Transverse colon (tissue), 3 donors: ENCODE measurements around the gene PDRG1.

ENCODE experiments used
- POLR2A ChIP-seq: fragments of 450-650 bp; IDR thresholded peaks from one replicate; pipeline ENCODE4 v1.6.1; 2016; ENCODE audit warnings: antibody characterized with exemption, mild to moderate bottlenecking, moderate library complexity
- TF ChIP-seq, protein P1 (sequence below), 5 experiments: fragments of 200-600 bp in 3 of 5; fragments of 450-650 bp in 2 of 5; sonication (generic) in 3 of 5; IDR thresholded peaks; 1 replicate in 2 of 5; 2 replicates in 3 of 5; pipeline ENCODE4 v1.5.1; 2016 to 2017; ENCODE audit warnings: antibody characterized with exemption in 5 of 5, inconsistent platforms in 3 of 5, mild to moderate bottlenecking in 2 of 5, moderate library complexity in 1 of 5

DNA sequence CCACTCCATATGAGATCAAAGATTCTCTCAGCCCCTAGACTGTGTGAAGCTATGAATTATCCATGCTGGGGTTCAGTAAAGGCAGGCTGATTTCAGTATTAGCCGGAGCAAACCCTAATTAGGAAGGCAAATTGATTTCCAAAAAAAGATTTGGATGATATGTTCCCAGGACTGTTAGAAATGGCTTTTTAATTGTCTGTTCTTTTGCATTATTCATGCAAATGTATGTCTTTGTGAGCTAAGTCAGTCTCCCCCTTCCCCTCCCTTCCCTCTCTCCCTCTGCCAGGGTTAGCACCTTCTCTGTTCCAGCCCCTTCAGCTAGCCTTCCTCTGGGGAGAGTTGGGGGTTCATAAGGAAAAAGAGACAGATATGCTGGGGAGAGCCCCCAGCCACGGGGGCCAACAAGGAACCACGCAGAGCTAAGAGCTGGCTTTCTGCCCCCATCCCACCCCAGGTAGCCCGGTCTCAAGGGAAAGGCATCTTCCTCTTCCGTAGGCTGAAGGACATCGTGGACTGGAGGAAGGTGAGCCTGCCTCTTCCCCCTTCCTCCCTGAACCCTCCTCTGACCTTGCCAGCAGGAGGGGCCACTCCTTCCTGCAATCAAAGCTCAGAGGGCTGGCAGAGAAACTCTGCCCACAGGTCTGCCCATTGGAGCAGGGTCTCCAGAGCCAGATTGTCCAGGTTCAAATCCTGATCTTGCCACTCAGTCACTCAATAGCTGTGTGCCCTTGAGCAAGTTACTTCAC lies 32.3 kb downstream of the PDRG1 start:
- TF ChIP-seq POLR2A, result no peak
- TF ChIP-seq, protein P1, sequence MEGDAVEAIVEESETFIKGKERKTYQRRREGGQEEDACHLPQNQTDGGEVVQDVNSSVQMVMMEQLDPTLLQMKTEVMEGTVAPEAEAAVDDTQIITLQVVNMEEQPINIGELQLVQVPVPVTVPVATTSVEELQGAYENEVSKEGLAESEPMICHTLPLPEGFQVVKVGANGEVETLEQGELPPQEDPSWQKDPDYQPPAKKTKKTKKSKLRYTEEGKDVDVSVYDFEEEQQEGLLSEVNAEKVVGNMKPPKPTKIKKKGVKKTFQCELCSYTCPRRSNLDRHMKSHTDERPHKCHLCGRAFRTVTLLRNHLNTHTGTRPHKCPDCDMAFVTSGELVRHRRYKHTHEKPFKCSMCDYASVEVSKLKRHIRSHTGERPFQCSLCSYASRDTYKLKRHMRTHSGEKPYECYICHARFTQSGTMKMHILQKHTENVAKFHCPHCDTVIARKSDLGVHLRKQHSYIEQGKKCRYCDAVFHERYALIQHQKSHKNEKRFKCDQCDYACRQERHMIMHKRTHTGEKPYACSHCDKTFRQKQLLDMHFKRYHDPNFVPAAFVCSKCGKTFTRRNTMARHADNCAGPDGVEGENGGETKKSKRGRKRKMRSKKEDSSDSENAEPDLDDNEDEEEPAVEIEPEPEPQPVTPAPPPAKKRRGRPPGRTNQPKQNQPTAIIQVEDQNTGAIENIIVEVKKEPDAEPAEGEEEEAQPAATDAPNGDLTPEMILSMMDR (IDR thresholded peaks at IDR 0.05), result no peak
